Transverse colon (tissue), 4 donors: ENCODE results near the gene TNP2. TPM values are rescaled to one million over a fixed set of nuclear protein-coding genes. Genes with fewer than 3 reads are reported as not detected.

ENCODE experiments used
- DNase-seq: peaks from one replicate; pipeline ENCODE4 v3.0.0-alpha.2; 2019
- H3K27ac ChIP-seq, 4 donors: fragments of 200-600 bp; sonication (generic); 2 replicates each; pipeline ENCODE4 v1.5.1; 2016 to 2018; ENCODE audit warnings: inconsistent platforms in 4 of 4
- H3K27me3 ChIP-seq: fragments of 200-600 bp; sonication (generic); 2 replicates; pipeline ENCODE4 v1.5.1; 2017; ENCODE audit warnings: inconsistent platforms
- H3K36me3 ChIP-seq, 4 donors: fragments of 200-600 bp; sonication (generic); 2 replicates each; pipeline ENCODE4 v1.5.1; 2017 to 2019; ENCODE audit warnings: inconsistent platforms in 4 of 4
- H3K4me1 ChIP-seq, 4 donors: fragments of 200-600 bp; sonication (generic); 2 replicates each; pipeline ENCODE4 v1.5.1; 2017 to 2020; ENCODE audit warnings: inconsistent platforms in 4 of 4
- H3K4me3 ChIP-seq, 4 donors: fragments of 200-600 bp; sonication (generic); 1 replicate in 1 of 4; 2 replicates in 3 of 4; pipeline versions ENCODE4 v1.5.1 to v1.6.1; 2017 to 2019; ENCODE audit warnings: inconsistent platforms in 4 of 4
- H3K9me3 ChIP-seq, 2 donors: fragments of 200-600 bp; sonication (generic); 2 replicates each; pipeline ENCODE4 v1.5.1; 2017 to 2019; ENCODE audit warnings: inconsistent platforms in 2 of 2
- CTCF ChIP-seq, 5 experiments: fragments of 200-600 bp in 3 of 5; fragments of 450-650 bp in 2 of 5; sonication (generic) in 3 of 5; IDR thresholded peaks; 1 replicate in 2 of 5; 2 replicates in 3 of 5; pipeline ENCODE4 v1.5.1; 2016 to 2017; ENCODE audit warnings: antibody characterized with exemption in 5 of 5, inconsistent platforms in 3 of 5, mild to moderate bottlenecking in 2 of 5, moderate library complexity in 1 of 5
- EP300 ChIP-seq: sonication (generic); formaldehyde crosslinking; IDR thresholded peaks from one replicate; pipeline ENCODE4 v1.6.1; 2017; ENCODE audit warnings: antibody characterized with exemption, low read depth
- POLR2A ChIP-seq: fragments of 450-650 bp; IDR thresholded peaks from one replicate; pipeline ENCODE4 v1.6.1; 2016; ENCODE audit warnings: antibody characterized with exemption, mild to moderate bottlenecking, moderate library complexity
- POLR2AphosphoS5 ChIP-seq, 3 donors: sonication (generic); formaldehyde crosslinking; IDR thresholded peaks; one replicate each; pipeline ENCODE4 v1.6.1; 2016; ENCODE audit warnings: antibody characterized with exemption in 3 of 3
- WGBS, 2 donors: methylation state at CpG; one replicate each; pipeline ENCODE4 v1.1.5; 2018; ENCODE audit warnings: low coverage in 1 of 2; 5-methylcytosine and 5-hydroxymethylcytosine counted together
- in situ Hi-C, 4 donors: fragments of 200-750 bp; cut with MboI; loops; one replicate each; pipeline versions ENCODE4 v1.15.0 to v1.15.1; 2017; ENCODE audit warnings: low sequenced_read_pairs in 3 of 4, low pct_ligation_motif_present in 1 of 4, low pct_unique_long_range_greater_than_20kb in 1 of 4
- intact Hi-C: fragments of 100-400 bp; cut with DNase I; formaldehyde crosslinking; loops from one replicate; pipeline ENCODE4 v1.15.1; 2023; ENCODE audit warnings: low total_unique reads
- total RNA-seq, 4 donors: library from RNA; depleted of rRNA; stranded (reverse); fragments of >200 nt; gene quantifications; one replicate each; pipeline ENCODE4 v1.1.0, GENCODE V29; 2016

Gene TNP2
- total RNA-seq, 4 donors from 2014 or later, result not detected

- Histone ChIP-seq H3K27ac (no peak within 1 kb of the TSS), H3K36me3 (no peaks in the 10 kb centered on the region), H3K9me3 (no peaks in the 10 kb centered on the region), H3K4me1 (no peaks in the 10 kb centered on the region), H3K27me3 (no peaks in the 10 kb centered on the region), H3K4me3 (no peak within 1 kb of the TSS)
- in situ Hi-C loops, result loop anchor here in 2 of 4 donors (25.0 kb wide), 1 partner anchor 89 kb away; no protein-coding TSS in a partner anchor
- WGBS, 2 donors, result 88% methylated on average over 30 of the region's 30 CpGs; no CpG with 5 or more reads in 1 of the 2 donors
- TF ChIP-seq EP300 (no peak), POLR2A (no peak), CTCF (IDR thresholded peaks at IDR 0.05) (no peak), POLR2AphosphoS5 (IDR thresholded peaks at IDR 0.05) (no peak)
- intact Hi-C loops, result no loop called here
- DNase-seq, result no peak
Measured at GRCh38 chr16:11272921-11273720, 4.0 kb upstream of the TNP2 start, which contains the start of gene PRM3. TSS of gene PRM3 (minus strand) at chr16:11273629. CDS start at chr16:11273595, 34 bp downstream.

- intact Hi-C loops, result no loop called here
- whole genome bisulfite sequencing, 2 donors, result 86% methylated on average over 6 of the region's 6 CpGs; no CpG with 5 or more reads in 1 of the 2 donors
- Histone ChIP-seq H3K27ac (no peak overlapping the region), H3K4me1 (no peaks in the 10 kb centered on the region), H3K36me3 (no peaks in the 10 kb centered on the region), H3K27me3 (no peaks in the 10 kb centered on the region), H3K9me3 (no peaks in the 10 kb centered on the region), H3K4me3 (no peak overlapping the region)
- DNase-seq, result no peak
- in situ Hi-C loops, result loop anchor here in 2 of 4 donors (25.0 kb wide), 1 partner anchor 90 kb away; no protein-coding TSS in a partner anchor
- TF ChIP-seq POLR2AphosphoS5 (IDR thresholded peaks at IDR 0.05), result no peak
- TF ChIP-seq POLR2A, result no peak
- TF ChIP-seq CTCF (IDR thresholded peaks at IDR 0.05), result no peak
- TF ChIP-seq EP300, result no peak
Measured at GRCh38 chr16:11272484-11272883, 3.4 kb upstream of the TNP2 start.

GRCh38 chr16:11271610-11272009 is 2.5 kb upstream of the TNP2 start:
- Histone ChIP-seq H3K27ac (no peak overlapping the region), H3K27me3 (no peaks in the 10 kb centered on the region), H3K4me3 (no peak overlapping the region), H3K4me1 (no peaks in the 10 kb centered on the region), H3K9me3 (no peaks in the 10 kb centered on the region), H3K36me3 (no peaks in the 10 kb centered on the region)
- no peak for DNase-seq
- intact Hi-C loops, result no loop called here
- in situ Hi-C loops, result loop anchor here in 2 of 4 donors (25.0 kb wide), 1 partner anchor 91 kb away; no protein-coding TSS in a partner anchor
- TF ChIP-seq EP300, result no peak
- TF ChIP-seq POLR2AphosphoS5 (IDR thresholded peaks at IDR 0.05), result no peak
- TF ChIP-seq CTCF (IDR thresholded peaks at IDR 0.05), result no peak
- no peak for TF ChIP-seq POLR2A
- WGBS, 2 donors, result 97 to 100% methylated on average over 1 to 10 of the region's 10 CpGs

- 78 to 86% methylated on average over 2 of the region's 2 CpGs for WGBS, 2 donors
- Histone ChIP-seq H3K9me3 (no peaks in the 10 kb centered on the region), H3K27me3 (no peaks in the 10 kb centered on the region), H3K27ac (no peak overlapping the region), H3K4me1 (no peaks in the 10 kb centered on the region), H3K36me3 (no peaks in the 10 kb centered on the region), H3K4me3 (no peak overlapping the region)
- in situ Hi-C loops (loop anchor here in 2 of 4 donors (25.0 kb wide), 1 partner anchor 92 kb away; no protein-coding TSS in a partner anchor), intact Hi-C loops (no loop called here)
- DNase-seq, result no peak
- TF ChIP-seq POLR2A (no peak), EP300 (no peak), POLR2AphosphoS5 (IDR thresholded peaks at IDR 0.05) (no peak), CTCF (IDR thresholded peaks at IDR 0.05) (no peak)
Measured at GRCh38 chr16:11270602-11271162, 1.6 kb upstream of the TNP2 start.
